ENCODE results near the gene ALDH3A2.

Gene ALDH3A2

DNA sequence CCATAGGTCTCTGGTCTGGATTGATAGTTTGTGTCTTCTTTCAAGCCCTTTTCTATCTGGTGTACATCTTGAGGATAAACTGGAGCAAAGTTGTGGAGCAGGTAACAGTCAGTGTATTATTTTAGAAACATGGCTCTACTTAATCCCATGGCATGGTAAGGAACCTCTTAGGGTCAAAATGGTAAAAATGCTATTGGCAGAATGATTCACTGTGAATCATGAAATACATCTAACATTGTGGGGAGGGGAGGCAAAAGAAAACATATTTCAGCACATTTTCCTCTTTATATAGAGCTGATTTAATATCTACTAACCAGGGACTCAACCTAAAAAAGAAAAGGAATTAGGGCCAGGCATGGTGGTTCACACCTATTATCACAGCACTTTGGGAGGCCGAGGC is 17.9 kb upstream of the ALDH3A2 start:
- H3K27me3 ChIP-seq (replicated peaks; ENCODE audit: control insufficient read depth, insufficient read depth, low read length), result no peaks in the 10 kb centered on the region
- no peaks in the 10 kb centered on the region for H3K36me3 ChIP-seq (ENCODE audit: control insufficient read depth, insufficient read depth, low read length)
- no peak for TF ChIP-seq CTCF (IDR thresholded peaks at IDR 0.05; ENCODE audit: insufficient read depth, low read length, poor library complexity, severe bottlenecking)
- DNase-seq (ENCODE audit: extremely low read depth, insufficient read length), result no peak
- H3K4me3 ChIP-seq (replicated peaks; ENCODE audit: low read depth, low read length), result no peak overlapping the region

GRCh38 chr17:19631905-19632304 is 16.6 kb upstream of the ALDH3A2 start:
- DNase-seq (ENCODE audit: extremely low read depth, insufficient read length), result no peak
- H3K36me3 ChIP-seq (ENCODE audit: control insufficient read depth, insufficient read depth, low read length), result no peaks in the 10 kb centered on the region
- H3K4me3 ChIP-seq (replicated peaks; ENCODE audit: low read depth, low read length), result no peak overlapping the region
- H3K27me3 ChIP-seq (replicated peaks; ENCODE audit: control insufficient read depth, insufficient read depth, low read length), result no peaks in the 10 kb centered on the region
- TF ChIP-seq CTCF (IDR thresholded peaks at IDR 0.05; ENCODE audit: insufficient read depth, low read length, poor library complexity, severe bottlenecking), result no peak

GRCh38 chr17:19641687-19642372 is 6.7 kb upstream of the ALDH3A2 start:
- Histone ChIP-seq H3K27me3 (replicated peaks; ENCODE audit: control insufficient read depth, insufficient read depth, low read length) (no peaks in the 10 kb centered on the region), H3K36me3 (ENCODE audit: control insufficient read depth, insufficient read depth, low read length) (no peaks in the 10 kb centered on the region), H3K4me3 (replicated peaks; ENCODE audit: low read depth, low read length) (no peak overlapping the region)
- no peak for TF ChIP-seq CTCF (IDR thresholded peaks at IDR 0.05; ENCODE audit: insufficient read depth, low read length, poor library complexity, severe bottlenecking)
- DNase-seq (ENCODE audit: extremely low read depth, insufficient read length), result no peak

GRCh38 chr17:19642373-19642893 is 6.1 kb upstream of the ALDH3A2 start:
- Histone ChIP-seq H3K36me3 (ENCODE audit: control insufficient read depth, insufficient read depth, low read length) (no peaks in the 10 kb centered on the region), H3K27me3 (replicated peaks; ENCODE audit: control insufficient read depth, insufficient read depth, low read length) (no peaks in the 10 kb centered on the region), H3K4me3 (replicated peaks; ENCODE audit: low read depth, low read length) (no peak overlapping the region)
- no peak for DNase-seq (ENCODE audit: extremely low read depth, insufficient read length)
- TF ChIP-seq CTCF (IDR thresholded peaks at IDR 0.05; ENCODE audit: insufficient read depth, low read length, poor library complexity, severe bottlenecking), result no peak

DNA sequence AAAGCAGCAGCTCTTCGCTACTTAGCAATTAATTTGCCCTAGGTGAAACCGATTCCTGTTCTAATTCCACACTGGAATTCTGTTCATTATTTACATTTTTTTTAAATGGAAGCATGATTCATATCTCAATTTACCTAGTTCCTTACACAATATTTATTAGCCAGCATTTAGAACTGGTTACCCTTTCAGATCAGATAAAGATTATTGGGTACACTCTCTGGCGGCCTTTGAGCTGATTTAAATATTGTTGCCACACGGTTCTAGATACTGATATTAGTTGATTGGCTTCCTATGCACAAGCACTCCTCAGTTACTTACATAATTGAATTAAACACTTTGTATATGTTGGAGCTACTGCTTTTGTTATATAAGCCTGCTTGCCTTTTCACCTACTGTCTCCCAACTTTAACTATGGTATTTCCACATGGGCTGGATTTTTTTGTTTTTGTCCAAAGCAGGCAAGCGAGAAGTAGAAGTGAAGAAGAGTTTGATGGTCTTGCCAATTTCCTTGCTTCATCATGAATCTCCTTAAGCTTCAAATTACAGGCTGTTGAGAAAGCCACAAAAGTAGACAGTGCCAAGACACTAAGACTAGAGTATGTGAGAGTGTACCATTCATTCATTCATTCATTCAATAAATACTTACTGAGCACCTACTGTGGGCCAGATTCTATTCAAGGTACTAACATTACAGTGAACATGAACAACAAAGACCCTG is 3.9 kb upstream of the ALDH3A2 start:
- DNase-seq (ENCODE audit: extremely low read depth, insufficient read length), result no peak
- Histone ChIP-seq H3K4me3 (replicated peaks; ENCODE audit: low read depth, low read length) (no peak overlapping the region), H3K27me3 (replicated peaks; ENCODE audit: control insufficient read depth, insufficient read depth, low read length) (no peaks in the 10 kb centered on the region), H3K36me3 (ENCODE audit: control insufficient read depth, insufficient read depth, low read length) (no peaks in the 10 kb centered on the region)
- no peak for TF ChIP-seq CTCF (IDR thresholded peaks at IDR 0.05; ENCODE audit: insufficient read depth, low read length, poor library complexity, severe bottlenecking)

Data from GM06990 (cell line).